Measurements from ENCODE around the gene MYO15B.

Gene MYO15B

GRCh38 chr17:75558666-75559530 lies 28.7 kb upstream of the MYO15B start:
- no peak for DNase-seq

GRCh38 chr17:75559958-75560533 lies 27.6 kb upstream of the MYO15B start:
- no peak for DNase-seq

- no peak for DNase-seq
Measured at GRCh38 chr17:75561927-75562603, 25.5 kb upstream of the MYO15B start.

GRCh38 chr17:75563063-75563758 lies 24.4 kb upstream of the MYO15B start:
- DNase-seq, result no peak

GRCh38 chr17:75564195-75564594 lies 23.4 kb upstream of the MYO15B start:
- no peak for DNase-seq

- no peak for DNase-seq
Measured at GRCh38 chr17:75565066-75565465, 22.5 kb upstream of the MYO15B start.

- DNase-seq, result no peak
Measured at GRCh38 chr17:75565618-75566017, 22.0 kb upstream of the MYO15B start.

GRCh38 chr17:75566416-75566815 lies 21.2 kb upstream of the MYO15B start:
- no peak for DNase-seq

- DNase-seq, result no peak
Measured at GRCh38 chr17:75566834-75567233, 20.8 kb upstream of the MYO15B start.

- DNase-seq, result no peak
Measured at GRCh38 chr17:75568412-75569255, 19.0 kb upstream of the MYO15B start.

- no peak for DNase-seq
Measured at GRCh38 chr17:75570034-75570676, 17.4 kb upstream of the MYO15B start.

- DNase-seq, result no peak
Measured at GRCh38 chr17:75570772-75571171, 16.8 kb upstream of the MYO15B start.

GRCh38 chr17:75571197-75571884 lies 16.3 kb upstream of the MYO15B start:
- DNase-seq, result peak; percentile 79

GRCh38 chr17:75571885-75572215 lies 15.8 kb upstream of the MYO15B start:
- DNase-seq, result no peak

GRCh38 chr17:75572713-75573539 lies 14.7 kb upstream of the MYO15B start:
- no peak for DNase-seq

- DNase-seq, result no peak
Measured at GRCh38 chr17:75573540-75573957, 14.1 kb upstream of the MYO15B start.

- no peak for DNase-seq
Measured at GRCh38 chr17:75573994-75574393, 13.6 kb upstream of the MYO15B start.

- no peak for DNase-seq
Measured at GRCh38 chr17:75574404-75575036, 13.1 kb upstream of the MYO15B start.

GRCh38 chr17:75575197-75575596 lies 12.4 kb upstream of the MYO15B start:
- DNase-seq, result no peak

GRCh38 chr17:75575728-75576127 lies 11.9 kb upstream of the MYO15B start:
- no peak for DNase-seq
